ENCODE measurements around the gene DLK2. TPM values are rescaled to one million over a fixed set of nuclear protein-coding genes. Genes with fewer than 3 reads are reported as not detected.

DLK2 gene
- total and polyA plus RNA-seq, 2 donors (not counting 3 experiments of a cell fraction or from before 2014, with no cell fraction given), result 0.36 TPM; not detected in 1

- POLR2A ChIA-PET, result no interaction called here
- Histone ChIP-seq H3K27me3 (ENCODE audit: control insufficient read depth in 2 of 2, insufficient read depth in 2 of 2, low read length in 2 of 2) (no peaks in the 10 kb centered on the region), H3K36me3 (ENCODE audit: control insufficient read depth in 2 of 2, extremely low read depth in 1 of 2, insufficient read depth in 2 of 2, low read length in 2 of 2) (peaks cover 0 to 5% of the 10 kb centered on the region in 2 experiments), H3K9me3 (replicated peaks; ENCODE audit: control insufficient read depth, insufficient read depth, low read length) (no peaks in the 10 kb centered on the region), H3K27ac (ENCODE audit: insufficient read depth, low read depth, low read length) (peak within 1 kb of the TSS; percentile 57), H2AFZ (ENCODE audit: low read depth, low read length) (peak within 1 kb of the TSS; percentile 78), H3K79me2 (ENCODE audit: control insufficient read depth, insufficient read depth, low read length) (peaks cover 9% of the 10 kb centered on the region), H3K9ac (replicated peaks; ENCODE audit: extremely low read depth, insufficient read depth, low read length) (peak within 1 kb of the TSS; percentile 70), H3K4me3 (replicated peaks in 1 of 3; ENCODE audit: insufficient read depth in 1 of 3, low read depth in 1 of 3, low read length in 3 of 3) (peak within 1 kb of the TSS; percentile 14 to 66 (median 60)), H3K9me1 (replicated peaks; ENCODE audit: control insufficient read depth, extremely low read depth, insufficient read depth, low read length) (no peaks in the 10 kb centered on the region), H3K4me1 (ENCODE audit: control insufficient read depth, extremely low read depth, insufficient read depth, low read length) (peaks cover 12% of the 10 kb centered on the region), H3K4me2 (ENCODE audit: insufficient read depth, low read length) (peak within 1 kb of the TSS; percentile 85), H4K20me1 (replicated peaks; ENCODE audit: control insufficient read depth, extremely low read depth, insufficient read depth, low read length) (no peaks in the 10 kb centered on the region)
- TF ChIP-seq MYC (IDR thresholded peaks at IDR 0.05; ENCODE audit: low read depth, low read length) (peak; percentile 4), POLR2AphosphoS5 (IDR thresholded peaks at IDR 0.05; ENCODE audit: insufficient read depth, low read depth, low read length) (peak; percentile 84), FOS (IDR thresholded peaks at IDR 0.05; ENCODE audit: borderline replicate concordance, insufficient read depth, low read length) (no peak), JUN (IDR thresholded peaks at IDR 0.05; ENCODE audit: borderline replicate concordance, insufficient read depth, insufficient read length, low read depth) (no peak), CTCF (IDR thresholded peaks at IDR 0.05; ENCODE audit: extremely low read depth in 1 of 2, insufficient read depth in 1 of 2, low read depth in 1 of 2, low read length in 2 of 2) (peak in 1 of 2 donors; percentile 53), EZH2 (IDR thresholded peaks at IDR 0.05; ENCODE audit: borderline replicate concordance, low read depth, low read length, severe bottlenecking) (no peak), MAX (IDR thresholded peaks at IDR 0.05; ENCODE audit: insufficient read depth, insufficient read length) (no peak), POLR2A (IDR thresholded peaks at IDR 0.05; ENCODE audit: low read depth, low read length) (peak; percentile 94), GATA2 (IDR thresholded peaks at IDR 0.05; ENCODE audit: insufficient read depth, insufficient read length, low read depth, low read length) (no peak)
- no TSS peak for BruUV-seq (replicated peaks)
- CTCF ChIA-PET, result interaction anchor here (0.8 to 1.3 kb wide), 5 partner anchors 9 to 164 kb away, joined by 3 to 4 read pairs (median 3); no protein-coding TSS in a partner anchor
- intact Hi-C loops (cut with micrococcal nuclease) (loop anchor here (1.0 to 5.0 kb wide), 2 partner anchors 58 to 200 kb away; partner anchors contain the start of genes GTPBP2 and ZNF318), dilution Hi-C loops (cut with MboI; ENCODE audit: extremely low pct_ligation_motif_present, low sequenced_read_pairs) (no loop called here)
- DNase-seq (ENCODE audit: low read depth, low spot score) (peak; percentile 95), FAIRE-seq (peak; percentile 99)
Measured at GRCh38 chr6:43427406-43428111, 27.8 kb downstream of the DLK2 start, which contains the start of gene ABCC10. TSS of gene ABCC10 (plus strand) at chr6:43427541. CDS start at chr6:43427979, 438 bp downstream.
